Central memory CD8-positive, alpha-beta T cell (primary cell): ENCODE measurements around the gene RFX4.
"Not testable (repeated sequence)": the region's sequence is repeated elsewhere in the genome, so short reads cannot be mapped to it uniquely, and the experiment has no call there.

ENCODE experiments used
- ATAC-seq: fragments of 150-1000 bp; cut with Tn5 transposase; replicated peaks from 2 replicates; pipeline ENCODE4 v1.10.0; 2022; ENCODE audit warnings: mild to moderate bottlenecking, moderate FRiP score, moderate number of reproducible peaks; ENCODE audit not compliant: poor library complexity, severe bottlenecking; ENCODE audit errors: extremely low read depth
- DNase-seq, 2 donors: peaks; one replicate each; pipeline ENCODE4 v3.0.0; 2021; ENCODE audit warnings: low spot score in 2 of 2
- H3K27ac Mint-ChIP-seq: one replicate; pipeline ENCODE4 v1.8.0; 2022; ENCODE audit warnings: low read depth, mild to moderate bottlenecking, moderate library complexity, mixed read lengths
- H3K27me3 Mint-ChIP-seq: one replicate; pipeline ENCODE4 v1.8.0; 2022; ENCODE audit warnings: mixed read lengths
- H3K36me3 Mint-ChIP-seq: one replicate; pipeline ENCODE4 v1.8.0; 2022; ENCODE audit warnings: mild to moderate bottlenecking, moderate library complexity, mixed read lengths; ENCODE audit not compliant: insufficient read depth
- H3K4me1 Mint-ChIP-seq: one replicate; pipeline ENCODE4 v1.8.0; 2022; ENCODE audit warnings: mixed read lengths
- H3K4me3 Mint-ChIP-seq: one replicate; pipeline ENCODE4 v1.8.0; 2022; ENCODE audit warnings: mild to moderate bottlenecking, moderate library complexity, mixed read lengths
- H3K9me3 Mint-ChIP-seq: one replicate; pipeline ENCODE4 v1.8.0; 2022; ENCODE audit warnings: mixed read lengths

The RFX4 gene

DNA sequence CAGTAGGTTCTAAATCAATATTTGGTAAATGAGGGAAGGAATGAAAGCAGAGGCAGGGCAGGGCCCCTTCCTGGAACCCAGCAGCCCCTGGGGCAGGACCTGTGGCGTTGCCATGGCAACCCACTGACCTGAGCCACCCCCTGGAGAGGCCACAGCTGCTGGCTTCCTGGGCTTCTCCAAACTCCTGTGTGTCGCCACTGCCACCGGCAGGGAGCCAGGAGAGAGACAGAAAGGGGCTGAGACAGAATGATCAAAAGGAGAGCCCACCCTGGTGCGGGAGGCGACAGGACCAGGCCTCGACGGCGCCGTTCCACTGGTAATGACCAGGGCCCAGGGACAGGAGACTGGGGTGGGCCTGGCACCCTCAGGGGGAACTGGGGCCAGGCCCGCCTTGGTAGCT lies 18.2 kb downstream of the RFX4 start:
- no peaks in the 10 kb centered on the region for H3K36me3 Mint-ChIP-seq
- H3K4me3 Mint-ChIP-seq, result no peak overlapping the region
- no peaks in the 10 kb centered on the region for H3K4me1 Mint-ChIP-seq
- H3K9me3 Mint-ChIP-seq, result no peaks in the 10 kb centered on the region
- H3K27me3 Mint-ChIP-seq, result peaks cover 16% of the 10 kb centered on the region
- H3K27ac Mint-ChIP-seq, result no peak overlapping the region
- ATAC-seq (no peak), DNase-seq (no peak)

DNA sequence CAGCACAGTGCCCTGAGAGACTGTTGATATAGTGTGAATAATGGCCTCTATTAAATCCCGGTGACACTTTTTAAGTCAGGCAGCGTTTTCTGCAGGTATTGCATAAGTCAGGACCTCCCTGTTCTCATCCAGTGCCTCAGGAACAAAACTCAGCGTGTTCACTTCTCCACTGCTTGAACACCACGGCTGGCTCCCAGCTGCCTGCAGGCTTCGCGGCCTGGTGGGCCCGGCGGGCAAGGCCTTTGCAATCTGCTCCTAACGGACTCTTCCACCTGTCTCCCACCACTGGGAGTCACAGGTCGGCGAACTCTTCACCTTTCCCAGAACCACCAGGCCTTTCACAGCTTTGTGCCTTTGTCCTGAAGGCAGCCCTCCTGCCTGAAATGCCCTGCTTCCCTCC lies 18.7 kb downstream of the RFX4 start:
- no peaks in the 10 kb centered on the region for H3K4me1 Mint-ChIP-seq
- no peaks in the 10 kb centered on the region for H3K36me3 Mint-ChIP-seq
- H3K27ac Mint-ChIP-seq, result no peak overlapping the region
- H3K9me3 Mint-ChIP-seq, result no peaks in the 10 kb centered on the region
- DNase-seq, result no peak
- ATAC-seq, result no peak
- peaks cover 21% of the 10 kb centered on the region for H3K27me3 Mint-ChIP-seq
- H3K4me3 Mint-ChIP-seq, result no peak overlapping the region

DNA sequence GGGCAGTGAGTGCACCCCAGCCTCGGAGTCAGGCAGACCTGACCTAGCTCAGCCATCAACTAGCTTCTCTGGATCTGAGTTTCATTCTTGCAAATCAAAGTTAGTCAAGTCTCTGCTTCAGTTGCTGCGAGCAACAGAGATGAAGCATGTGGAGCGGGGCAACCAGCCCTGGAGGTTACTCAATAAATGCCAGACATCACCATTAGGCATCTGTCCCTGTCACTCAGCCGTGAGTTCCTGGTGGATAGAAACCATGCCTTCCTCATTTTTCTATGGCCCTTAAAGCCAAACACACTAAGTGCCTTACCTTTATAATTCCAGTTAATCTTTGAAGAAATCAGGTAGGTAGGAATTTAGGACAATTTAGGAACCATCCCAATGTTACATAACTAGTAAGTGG lies 19.3 kb downstream of the RFX4 start:
- Mint-ChIP-seq H3K27ac (no peak overlapping the region), H3K4me3 (no peak overlapping the region), H3K36me3 (no peaks in the 10 kb centered on the region), H3K27me3 (peaks cover 27% of the 10 kb centered on the region), H3K4me1 (no peaks in the 10 kb centered on the region), H3K9me3 (no peaks in the 10 kb centered on the region)
- ATAC-seq (no peak), DNase-seq (no peak)

DNA sequence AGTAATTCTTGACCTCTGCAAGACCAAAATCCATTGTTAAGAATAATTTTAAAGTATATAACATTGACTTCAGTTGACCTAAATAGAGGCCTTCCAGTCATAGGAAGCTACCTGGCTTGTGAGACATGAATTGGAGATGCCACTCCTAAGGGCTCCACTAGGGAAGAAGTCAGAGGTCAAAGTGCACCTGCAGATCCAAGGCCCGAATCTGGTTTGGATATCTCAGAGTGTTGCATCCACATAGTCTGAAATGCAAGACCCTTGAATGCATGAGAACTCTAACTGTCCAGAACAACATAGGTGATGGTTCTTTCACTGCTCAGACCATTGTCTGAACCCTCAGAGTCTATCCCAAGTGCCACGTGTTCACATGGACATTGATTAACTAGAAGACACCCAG lies 22.4 kb downstream of the RFX4 start:
- no peak overlapping the region for H3K27ac Mint-ChIP-seq
- no peak for ATAC-seq
- H3K27me3 Mint-ChIP-seq, result peaks cover 39% of the 10 kb centered on the region
- no peaks in the 10 kb centered on the region for H3K4me1 Mint-ChIP-seq
- H3K9me3 Mint-ChIP-seq, result no peaks in the 10 kb centered on the region
- no peak for DNase-seq
- H3K36me3 Mint-ChIP-seq, result no peaks in the 10 kb centered on the region
- H3K4me3 Mint-ChIP-seq, result no peak overlapping the region

DNA sequence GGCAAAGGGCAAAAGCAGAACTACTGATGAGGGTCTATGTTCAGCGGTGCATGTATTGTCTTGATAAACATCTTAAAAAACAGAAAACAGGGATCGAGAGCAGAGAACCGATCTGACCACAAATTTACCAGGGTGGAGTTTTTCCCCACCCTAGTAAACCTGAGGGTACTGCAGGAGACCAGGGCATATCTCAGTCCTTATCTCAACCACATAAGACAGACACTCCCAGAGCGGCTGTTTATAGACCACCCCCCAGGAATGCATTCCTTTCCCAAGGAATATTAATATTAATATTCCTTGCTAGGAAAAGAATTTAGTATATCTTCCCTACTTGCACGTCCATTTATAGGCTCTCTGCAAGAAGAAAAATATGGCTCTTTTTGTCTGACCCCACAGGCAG lies 37.8 kb downstream of the RFX4 start:
- H3K27ac Mint-ChIP-seq, ATAC-seq, H3K36me3 Mint-ChIP-seq, H3K4me1 Mint-ChIP-seq, H3K4me3 Mint-ChIP-seq, DNase-seq: not testable (repeated sequence)
- Mint-ChIP-seq H3K27me3 (peaks cover 40% of the 10 kb centered on the region), H3K9me3 (peaks cover 23% of the 10 kb centered on the region)

DNA sequence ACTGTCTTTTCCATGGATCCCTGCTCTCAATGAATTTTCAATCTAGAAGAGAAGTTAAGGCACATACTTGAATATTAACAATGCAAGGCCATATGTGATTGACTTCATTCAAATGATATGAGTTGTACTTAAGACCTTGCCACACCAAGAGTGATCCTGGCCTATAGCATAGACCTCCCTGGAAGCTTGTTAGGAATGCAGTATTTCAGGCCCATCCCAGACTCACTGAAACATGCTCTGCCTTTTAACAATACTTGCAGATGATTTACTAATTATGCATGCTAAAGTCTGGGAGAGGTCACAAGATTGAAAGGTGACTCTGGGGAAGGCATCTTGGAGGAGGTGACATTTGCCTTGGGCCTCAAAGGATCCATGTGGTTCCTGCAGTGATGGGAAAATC lies 43.2 kb downstream of the RFX4 start:
- Mint-ChIP-seq H3K27ac (no peak overlapping the region), H3K9me3 (peaks cover 8% of the 10 kb centered on the region), H3K4me1 (no peaks in the 10 kb centered on the region), H3K27me3 (peaks cover 19% of the 10 kb centered on the region), H3K36me3 (no peaks in the 10 kb centered on the region), H3K4me3 (no peak overlapping the region)
- ATAC-seq (no peak), DNase-seq (no peak)

DNA sequence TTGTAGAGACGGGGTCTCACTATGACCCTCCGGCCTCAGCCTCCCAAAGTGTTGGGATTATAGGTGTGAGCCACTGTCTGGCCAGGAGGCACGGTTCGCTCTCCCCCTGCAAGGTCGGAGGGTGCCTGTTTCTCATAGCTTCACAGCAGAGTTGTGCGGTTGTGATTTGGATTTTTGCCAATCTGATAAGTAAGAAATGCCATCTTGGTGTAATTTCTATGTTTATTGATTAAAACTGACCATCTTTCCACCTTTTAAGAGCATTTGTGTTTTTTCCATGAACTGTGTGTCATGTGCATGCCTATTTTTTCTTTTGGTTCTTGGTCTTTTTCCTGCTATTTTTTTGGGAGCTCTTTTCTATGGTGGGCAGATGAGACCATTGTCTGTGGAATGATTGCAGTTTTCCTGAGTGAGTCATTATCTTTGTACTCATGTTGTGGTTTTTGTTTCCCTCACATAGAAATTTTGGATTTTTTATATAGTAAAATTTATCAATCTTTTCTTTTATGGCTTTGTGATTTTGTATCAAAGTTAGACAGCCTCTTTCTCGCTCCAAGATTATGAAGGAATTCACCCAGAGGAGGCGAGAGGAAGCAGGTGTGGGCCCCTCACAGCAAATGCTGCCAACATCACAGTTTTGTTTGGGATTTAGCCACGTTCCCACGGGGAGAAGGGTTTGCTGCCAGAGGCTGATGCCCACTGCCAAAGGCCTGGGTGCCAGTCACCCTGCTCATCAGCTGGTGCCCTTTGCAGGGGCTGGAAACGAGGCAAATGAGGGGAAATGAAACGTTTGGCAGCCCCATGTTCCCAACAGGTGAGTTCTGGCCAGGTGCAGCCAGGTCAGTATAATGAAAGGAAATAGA lies 47.2 kb downstream of the RFX4 start:
- DNase-seq (no peak), ATAC-seq (no peak)
- no peaks in the 10 kb centered on the region for H3K36me3 Mint-ChIP-seq
- peaks cover 26% of the 10 kb centered on the region for H3K27me3 Mint-ChIP-seq
- no peak overlapping the region for H3K27ac Mint-ChIP-seq
- H3K9me3 Mint-ChIP-seq, result no peaks in the 10 kb centered on the region
- H3K4me3 Mint-ChIP-seq, result no peak overlapping the region
- no peaks in the 10 kb centered on the region for H3K4me1 Mint-ChIP-seq

DNA sequence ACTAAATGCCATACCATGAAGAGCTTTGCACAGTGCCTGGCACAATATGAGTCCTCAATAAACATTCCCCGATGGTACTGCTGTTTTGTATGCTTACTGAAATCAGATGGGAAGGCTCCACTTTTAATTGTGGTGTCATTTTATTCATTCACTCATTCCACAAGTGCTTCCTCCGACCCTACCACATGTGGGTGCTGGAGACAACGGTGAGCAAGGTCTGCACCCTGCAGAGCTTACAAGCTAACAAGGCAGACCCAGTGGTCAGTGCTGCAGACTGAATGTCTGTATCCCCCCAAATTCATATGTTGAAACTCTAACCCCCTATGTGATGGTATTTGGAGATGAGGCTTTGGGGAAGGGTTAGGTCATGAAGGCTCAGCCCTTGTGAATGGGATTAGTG lies 48.3 kb downstream of the RFX4 start:
- ATAC-seq (no peak), DNase-seq (no peak)
- Mint-ChIP-seq H3K4me1 (no peaks in the 10 kb centered on the region), H3K9me3 (no peaks in the 10 kb centered on the region), H3K27ac (no peak overlapping the region), H3K27me3 (peaks cover 26% of the 10 kb centered on the region), H3K4me3 (no peak overlapping the region), H3K36me3 (no peaks in the 10 kb centered on the region)

DNA sequence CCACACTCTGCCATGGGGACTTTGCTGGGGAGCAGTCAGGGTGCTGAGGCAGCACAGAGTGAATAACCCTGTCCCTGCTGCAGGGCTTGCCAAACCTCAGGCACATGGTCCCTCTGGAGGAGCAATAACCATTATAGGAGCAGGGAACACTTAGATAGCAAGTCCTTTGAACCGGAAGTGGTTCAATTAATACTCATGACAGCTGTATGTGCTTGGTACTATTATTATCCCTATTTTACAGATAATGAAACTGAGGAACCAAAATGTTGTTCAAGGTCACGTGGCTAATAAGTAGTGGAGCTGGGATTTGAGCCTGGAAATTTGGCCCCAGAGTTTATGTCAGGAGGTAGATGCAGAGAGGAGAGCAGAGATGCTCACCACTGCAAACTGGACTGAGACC lies 49.0 kb downstream of the RFX4 start:
- no peak overlapping the region for H3K27ac Mint-ChIP-seq
- H3K36me3 Mint-ChIP-seq, result no peaks in the 10 kb centered on the region
- no peaks in the 10 kb centered on the region for H3K4me1 Mint-ChIP-seq
- H3K27me3 Mint-ChIP-seq, result peaks cover 28% of the 10 kb centered on the region
- ATAC-seq, result no peak
- no peak overlapping the region for H3K4me3 Mint-ChIP-seq
- DNase-seq, result no peak
- H3K9me3 Mint-ChIP-seq, result no peaks in the 10 kb centered on the region

DNA sequence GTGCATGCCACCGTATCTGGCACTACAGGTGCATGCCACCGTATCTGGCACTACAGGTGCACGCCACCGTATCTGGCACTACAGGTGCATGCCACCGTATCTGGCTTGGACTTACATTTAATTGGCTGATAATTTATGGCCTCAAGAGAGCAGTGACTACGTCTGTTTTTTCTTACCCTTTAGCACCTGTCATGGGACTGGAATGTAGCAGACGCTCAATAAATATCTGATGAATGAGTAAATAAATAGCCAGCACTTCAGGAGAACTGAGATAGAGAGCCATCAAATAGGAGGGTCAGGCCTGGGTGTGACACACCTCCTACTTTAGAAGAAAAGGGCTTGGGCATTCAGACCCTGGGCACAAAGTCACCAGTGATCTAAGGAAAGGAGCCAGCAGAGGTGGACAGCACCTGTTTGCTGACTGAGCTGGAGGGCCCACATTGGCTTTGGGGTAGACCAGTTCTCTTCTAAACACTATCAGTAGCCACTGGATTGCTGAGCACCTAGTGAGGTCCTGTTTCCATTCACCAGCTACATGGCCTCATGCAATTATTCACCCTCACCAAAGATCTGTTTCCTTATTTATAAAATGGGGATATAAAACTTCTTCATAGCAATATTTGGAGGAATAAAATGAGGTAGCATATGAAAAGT lies 50.1 kb downstream of the RFX4 start:
- Mint-ChIP-seq H3K9me3 (no peaks in the 10 kb centered on the region), H3K4me3 (no peak overlapping the region)
- ATAC-seq, result no peak

DNA sequence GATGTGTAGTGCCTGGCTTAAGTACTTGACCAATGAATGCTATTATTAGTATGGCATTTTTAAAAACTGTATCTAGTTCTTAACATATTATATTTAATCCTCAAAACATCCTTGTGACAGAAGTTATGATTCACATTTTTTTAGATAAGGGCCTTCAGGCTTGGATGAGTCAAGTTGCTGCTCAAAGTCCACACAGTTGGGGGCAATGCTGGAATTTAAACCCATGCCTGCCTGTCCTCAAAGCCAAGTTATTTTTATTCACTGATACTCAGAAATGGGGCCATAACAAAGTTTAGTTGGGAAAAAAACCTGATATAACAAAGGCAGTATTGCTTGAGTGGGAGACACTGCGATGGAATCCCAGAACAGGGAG lies 50.6 kb downstream of the RFX4 start:
- DNase-seq (no peak), ATAC-seq (no peak)
- Mint-ChIP-seq H3K4me1 (no peaks in the 10 kb centered on the region), H3K27me3 (peaks cover 32% of the 10 kb centered on the region), H3K9me3 (no peaks in the 10 kb centered on the region), H3K27ac (no peak overlapping the region), H3K4me3 (no peak overlapping the region), H3K36me3 (no peaks in the 10 kb centered on the region)

More for the DNA sequence above, 50.1 kb downstream of the RFX4 start:
- Mint-ChIP-seq H3K27me3 (peaks cover 32% of the 10 kb centered on the region), H3K27ac (no peak overlapping the region), H3K4me1 (no peaks in the 10 kb centered on the region), H3K36me3 (no peaks in the 10 kb centered on the region)
- no peak for DNase-seq

DNA sequence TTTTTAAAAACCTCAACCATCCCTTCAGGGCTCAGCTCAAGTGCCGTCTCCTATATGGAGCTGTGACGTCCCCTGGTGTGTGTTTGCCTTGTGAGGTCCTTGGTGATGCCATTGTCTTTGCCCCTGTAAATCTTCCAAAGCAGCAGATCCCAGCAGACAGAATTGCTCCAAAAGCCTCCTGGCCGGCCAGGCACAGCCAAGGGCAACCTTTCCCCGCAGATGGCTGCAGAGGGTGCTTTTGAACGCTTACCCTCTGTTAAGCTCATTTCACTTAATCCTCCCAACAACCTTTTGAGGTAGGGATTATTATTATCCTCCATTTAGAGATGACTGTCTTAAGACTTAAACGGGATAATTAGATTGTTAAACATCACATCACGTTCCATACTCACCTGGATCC lies 51.4 kb downstream of the RFX4 start:
- H3K27ac Mint-ChIP-seq, result no peak overlapping the region
- H3K27me3 Mint-ChIP-seq, result peaks cover 36% of the 10 kb centered on the region
- DNase-seq (no peak), ATAC-seq (no peak)
- no peaks in the 10 kb centered on the region for H3K4me1 Mint-ChIP-seq
- no peaks in the 10 kb centered on the region for H3K9me3 Mint-ChIP-seq
- no peaks in the 10 kb centered on the region for H3K36me3 Mint-ChIP-seq
- no peak overlapping the region for H3K4me3 Mint-ChIP-seq

DNA sequence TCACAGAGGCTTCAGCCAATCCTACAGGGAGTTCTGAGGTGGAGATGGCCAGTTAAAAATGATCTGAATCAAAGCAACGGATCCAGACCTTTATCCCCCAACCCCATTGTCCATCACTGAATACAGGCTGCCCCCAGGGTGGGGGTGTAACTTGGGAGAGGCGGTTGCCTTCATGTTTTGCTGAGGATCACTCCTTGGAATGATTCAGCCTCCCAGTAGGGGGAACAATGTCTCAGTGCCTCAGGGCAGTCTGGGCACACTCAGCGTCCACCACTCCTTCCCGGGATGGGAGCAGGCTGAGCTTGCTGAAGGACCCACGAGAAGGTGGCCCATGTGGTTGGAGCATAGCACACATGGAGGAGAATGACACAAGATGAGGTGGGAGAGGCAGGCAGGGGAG lies 60.2 kb downstream of the RFX4 start:
- H3K27ac Mint-ChIP-seq, result no peak overlapping the region
- H3K4me3 Mint-ChIP-seq, result no peak overlapping the region
- DNase-seq, result no peak
- no peaks in the 10 kb centered on the region for H3K36me3 Mint-ChIP-seq
- no peak for ATAC-seq
- H3K4me1 Mint-ChIP-seq, result no peaks in the 10 kb centered on the region
- no peaks in the 10 kb centered on the region for H3K9me3 Mint-ChIP-seq
- peaks cover 32% of the 10 kb centered on the region for H3K27me3 Mint-ChIP-seq
